OCI-LY7 (cell line): ENCODE data around the gene MPPED1. TPM values are rescaled to one million over a fixed set of nuclear protein-coding genes. Genes with fewer than 3 reads are reported as not detected.

Experiments used
- BruUV-seq: library from RNA; stranded (reverse); fragments of 400-500 nt; replicated peaks from 2 replicates; lab custom pipeline; 2021; lab: Mats Ljungman, UMichigan
- CTCF ChIA-PET: fragments of 300-600 bp; sonication (Branson Sonifier 250); formaldehyde crosslinking; loops from one replicate; lab custom pipeline; 2022; ENCODE audit warnings: antibody characterized with exemption; ENCODE audit not compliant: unreplicated experiment; lab: Charles Lee
- POLR2A ChIA-PET: fragments of 300-600 bp; sonication (Branson Sonifier 250); formaldehyde crosslinking; loops from one replicate; lab custom pipeline; 2022; ENCODE audit warnings: antibody characterized with exemption; lab: Charles Lee
- DNase-seq: peaks from one replicate; pipeline ENCODE4 v3.0.0-alpha.2; 2015; ENCODE audit warnings: low spot score
- H2AFZ ChIP-seq: fragments of 200-600 bp; sonication (generic), shearing (Covaris generic); 2 replicates; pipeline ENCODE4 v1.6.1; 2014; ENCODE audit warnings: mild to moderate bottlenecking, antibody characterized with exemption, low read length, moderate library complexity
- H3K27ac ChIP-seq: fragments of 200-600 bp; sonication (generic); 2 replicates; pipeline ENCODE4 v1.5.1; 2014; ENCODE audit warnings: mixed run types, low read depth, mild to moderate bottlenecking, moderate library complexity, low read length, inconsistent platforms; ENCODE audit not compliant: poor library complexity, severe bottlenecking
- H3K36me3 ChIP-seq: fragments of 200-600 bp; sonication (generic); 2 replicates; pipeline ENCODE4 v1.6.1; 2014; ENCODE audit warnings: mild to moderate bottlenecking, antibody characterized with exemption, low read length, moderate library complexity, mixed read lengths; ENCODE audit not compliant: insufficient read depth
- H3K4me1 ChIP-seq: fragments of 200-600 bp; sonication (generic); 2 replicates; pipeline ENCODE4 v1.5.1; 2014; ENCODE audit warnings: mild to moderate bottlenecking, low read length; ENCODE audit not compliant: insufficient read depth, poor library complexity, severe bottlenecking
- H3K4me2 ChIP-seq: fragments of 200-600 bp; sonication (generic); 2 replicates; pipeline ENCODE4 v1.6.1; 2014; ENCODE audit warnings: mild to moderate bottlenecking, low read length
- H3K4me3 ChIP-seq: fragments of 200-600 bp; sonication (generic); 2 replicates; pipeline ENCODE4 v1.5.1; 2014; ENCODE audit warnings: mild to moderate bottlenecking, low read depth, low read length; ENCODE audit not compliant: poor library complexity, severe bottlenecking
- H3K79me2 ChIP-seq: fragments of 200-600 bp; sonication (generic); 2 replicates; pipeline ENCODE4 v1.6.1; 2016; ENCODE audit warnings: low read depth, mild to moderate bottlenecking, low read length, moderate library complexity, mixed read lengths; ENCODE audit not compliant: insufficient read depth
- H3K9me2 ChIP-seq: fragments of 200-600 bp; sonication (generic); 2 replicates; pipeline ENCODE4 v1.6.1; 2016; ENCODE audit warnings: mild to moderate bottlenecking, low read length, mixed read lengths; ENCODE audit not compliant: insufficient read depth
- H3K9me3 ChIP-seq: fragments of 200-600 bp; sonication (generic); 2 replicates; pipeline ENCODE4 v1.6.1; 2014; ENCODE audit warnings: mild to moderate bottlenecking, mixed run types, low read length, mixed read lengths
- H4K20me1 ChIP-seq: fragments of 200-600 bp; sonication (generic); 2 replicates; pipeline ENCODE4 v1.6.1; 2014; ENCODE audit warnings: mild to moderate bottlenecking, antibody characterized with exemption, low read length, moderate library complexity, mixed read lengths; ENCODE audit not compliant: insufficient read depth
- CTCF ChIP-seq: fragments of 200-600 bp; sonication (generic); conservative IDR thresholded peaks from 2 replicates; pipeline ENCODE4 v1.5.1; 2014; ENCODE audit warnings: mild to moderate bottlenecking, antibody characterized with exemption, low read length, moderate library complexity, mixed read lengths
- EZH2phosphoT487 ChIP-seq: fragments of 200-600 bp; sonication (generic); IDR thresholded peaks from 2 replicates; pipeline ENCODE4 v1.6.1; 2018; ENCODE audit warnings: low read depth, borderline replicate concordance, mild to moderate bottlenecking, mixed run types, antibody characterized with exemption, low read length, moderate library complexity, mixed read lengths
- intact Hi-C: fragments of 100-400 bp; cut with micrococcal nuclease; formaldehyde crosslinking; loops from one replicate; pipeline ENCODE4 v1.10.0; 2022; ENCODE audit not compliant: unreplicated experiment
- total RNA-seq, 2 experiments: library from RNA; depleted of rRNA in 1 of 2; stranded (reverse); fragments of >200 nt in 1 of 2; shearing (Covaris generic) in 1 of 2; gene quantifications; 2 replicates each; pipeline ENCODE4 v1.2.3, GENCODE V29; 2014 to 2022

The MPPED1 gene
- total RNA-seq, 2 experiments from 2014 or later, result not detected

- H3K4me3 ChIP-seq, result no peak overlapping the region
- intact Hi-C loops, result no loop called here
- no TSS peak for BruUV-seq
- H3K9me3 ChIP-seq, result no peaks in the 10 kb centered on the region
- H4K20me1 ChIP-seq, result no peaks in the 10 kb centered on the region
- TF ChIP-seq EZH2phosphoT487 (no peak), CTCF (no peak)
- H3K9me2 ChIP-seq, result no peaks in the 10 kb centered on the region
- no peaks in the 10 kb centered on the region for H3K36me3 ChIP-seq
- no peak overlapping the region for H2AFZ ChIP-seq
- no peak overlapping the region for H3K4me2 ChIP-seq
- no peak for DNase-seq
- H3K79me2 ChIP-seq, result no peaks in the 10 kb centered on the region
- H3K27ac ChIP-seq, result no peak overlapping the region
- CTCF ChIA-PET, result no interaction called here
- no peaks in the 10 kb centered on the region for H3K4me1 ChIP-seq
- POLR2A ChIA-PET, result interaction anchor here (0.5 kb wide), 1 partner anchor 380 kb away, joined by 3 read pairs; no protein-coding TSS in a partner anchor
These were observed 13.6 kb upstream of the MPPED1 start for GRCh38 chr22:43398246-43398645.

GRCh38 chr22:43398910-43399309 is 12.9 kb upstream of the MPPED1 start:
- Histone ChIP-seq H3K9me3 (no peaks in the 10 kb centered on the region), H3K4me3 (no peak overlapping the region), H3K4me2 (no peak overlapping the region), H3K27ac (no peak overlapping the region), H4K20me1 (no peaks in the 10 kb centered on the region), H3K9me2 (no peaks in the 10 kb centered on the region), H3K4me1 (no peaks in the 10 kb centered on the region), H3K79me2 (no peaks in the 10 kb centered on the region), H3K36me3 (no peaks in the 10 kb centered on the region), H2AFZ (no peak overlapping the region)
- ChIA-PET CTCF (no interaction called here), POLR2A (no interaction called here)
- no peak for TF ChIP-seq CTCF
- no peak for TF ChIP-seq EZH2phosphoT487
- no peak for DNase-seq
- no TSS peak for BruUV-seq
- intact Hi-C loops, result no loop called here

- H4K20me1 ChIP-seq, result no peaks in the 10 kb centered on the region
- no peaks in the 10 kb centered on the region for H3K36me3 ChIP-seq
- no peak overlapping the region for H2AFZ ChIP-seq
- no peaks in the 10 kb centered on the region for H3K9me2 ChIP-seq
- no peaks in the 10 kb centered on the region for H3K4me1 ChIP-seq
- no TSS peak for BruUV-seq
- H3K27ac ChIP-seq, result no peak overlapping the region
- no peak overlapping the region for H3K4me2 ChIP-seq
- intact Hi-C loops, result no loop called here
- TF ChIP-seq CTCF (no peak), EZH2phosphoT487 (no peak)
- ChIA-PET POLR2A (no interaction called here), CTCF (no interaction called here)
- no peaks in the 10 kb centered on the region for H3K9me3 ChIP-seq
- H3K79me2 ChIP-seq, result no peaks in the 10 kb centered on the region
- no peak for DNase-seq
- no peak overlapping the region for H3K4me3 ChIP-seq
These were observed 12.4 kb upstream of the MPPED1 start for GRCh38 chr22:43399338-43399979.
